OCI-LY3 (cell line): ENCODE results near the gene IDH3G.
A peak's percentile ranks its signal among the peaks of the same experiment; 100 is the strongest.

Experiments used
- H2AFZ ChIP-seq: fragments of 200-600, 300-600 bp; shearing (Covaris generic); 2 replicates; pipeline ENCODE4 v1.6.0; 2014; ENCODE audit warnings: antibody characterized with exemption, low read depth, low read length
- H3K27ac ChIP-seq: fragments of 200-600, 300-600 bp; sonication (generic); 2 replicates; pipeline ENCODE4 v1.5.1; 2014; ENCODE audit warnings: mild to moderate bottlenecking, low read length, moderate library complexity, mixed read lengths
- H3K27me3 ChIP-seq: fragments of 200-600, 300-600 bp; sonication (generic); 2 replicates; pipeline ENCODE4 v1.6.1; 2014; ENCODE audit warnings: low read depth, low read length, mixed read lengths
- H3K36me3 ChIP-seq: fragments of 200-600, 300-600 bp; sonication (generic); replicated peaks from 2 replicates; pipeline ENCODE3; 2014; ENCODE audit warnings: low read depth, low read length, mixed read lengths
- H3K4me1 ChIP-seq: fragments of 300-600, 200-600 bp; sonication (generic); 2 replicates; pipeline ENCODE4 v1.6.1; 2014; ENCODE audit warnings: low read length, mixed read lengths
- H3K4me2 ChIP-seq: fragments of 200-600, 300-600 bp; sonication (generic); 2 replicates; pipeline ENCODE4 v1.6.1; 2014; ENCODE audit warnings: low read length, mixed read lengths
- H3K4me3 ChIP-seq: fragments of 300-600, 200-600 bp; sonication (generic); 2 replicates; pipeline ENCODE4 v1.5.1; 2014; ENCODE audit warnings: antibody characterized with exemption, mild to moderate bottlenecking, low read length, moderate library complexity
- H3K79me2 ChIP-seq: fragments of 300-600, 200-600 bp; shearing (Covaris generic); 2 replicates; pipeline ENCODE4 v1.6.1; 2014; ENCODE audit warnings: mild to moderate bottlenecking, low read length, mixed read lengths
- H3K9ac ChIP-seq: fragments of 300-600, 200-600 bp; shearing (Covaris generic); 2 replicates; pipeline ENCODE4 v1.6.0; 2014; ENCODE audit warnings: mild to moderate bottlenecking, low read length, moderate library complexity
- H3K9me3 ChIP-seq: fragments of 200-600, 300-600 bp; shearing (Covaris generic); 2 replicates; pipeline ENCODE4 v1.6.1; 2014; ENCODE audit warnings: low read length, mixed read lengths; ENCODE audit not compliant: insufficient read depth
- H4K20me1 ChIP-seq: fragments of 200-600, 300-600 bp; sonication (generic); 2 replicates; pipeline ENCODE4 v1.6.1; 2016; ENCODE audit warnings: low read length, mixed read lengths; ENCODE audit not compliant: insufficient read depth
- EZH2phosphoT487 ChIP-seq: fragments of 200-600 bp; shearing (Covaris generic); IDR thresholded peaks from 2 replicates; pipeline ENCODE4 v1.6.1; 2018; ENCODE audit warnings: antibody characterized with exemption, mixed run types, low read depth
- TF ChIP-seq, protein P1 (sequence below): fragments of 200-600, 300-600 bp; sonication (generic); IDR thresholded peaks from 2 replicates; pipeline ENCODE4 v1.5.1; 2014; ENCODE audit warnings: antibody characterized with exemption, low read length, low read depth

The IDH3G gene

DNA sequence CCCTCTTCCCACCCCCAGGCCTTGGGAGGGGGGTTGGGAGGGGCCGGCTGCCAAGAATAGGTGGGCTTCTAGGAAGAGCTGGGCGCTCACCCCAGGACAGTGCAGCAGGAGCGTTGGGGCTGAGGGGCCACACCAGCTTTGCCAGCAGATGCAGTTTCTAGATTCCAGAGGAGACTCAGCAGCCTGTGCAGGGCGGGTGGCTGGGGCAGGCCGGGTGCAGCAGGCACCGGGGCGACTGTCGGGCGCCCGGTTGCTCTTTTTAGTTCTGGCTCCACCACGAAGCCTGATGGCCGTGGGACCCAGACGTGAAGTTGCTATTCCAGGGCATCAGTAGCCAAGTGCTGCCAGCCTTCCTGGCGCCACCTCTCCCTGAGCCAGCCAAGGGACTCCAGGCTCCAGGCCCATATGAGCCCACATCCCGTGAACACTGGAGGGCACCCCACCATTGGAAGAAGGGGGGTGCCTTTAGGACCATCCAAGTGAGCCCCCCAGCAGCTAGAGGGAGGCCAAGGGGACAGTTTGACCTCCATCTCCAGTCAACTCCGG, 6.1 kb upstream of the IDH3G start:
- peaks cover 10% of the 10 kb centered on the region for H3K4me1 ChIP-seq
- no peak overlapping the region for H3K9ac ChIP-seq
- H2AFZ ChIP-seq = no peak overlapping the region
- no peak overlapping the region for H3K27ac ChIP-seq
- no peaks in the 10 kb centered on the region for H3K27me3 ChIP-seq
- H4K20me1 ChIP-seq = peaks cover 5% of the 10 kb centered on the region; the same call in 1 of the 2 replicates
- no peak overlapping the region for H3K4me2 ChIP-seq
- H3K36me3 ChIP-seq = peaks cover 27% of the 10 kb centered on the region
- TF ChIP-seq, protein P1, sequence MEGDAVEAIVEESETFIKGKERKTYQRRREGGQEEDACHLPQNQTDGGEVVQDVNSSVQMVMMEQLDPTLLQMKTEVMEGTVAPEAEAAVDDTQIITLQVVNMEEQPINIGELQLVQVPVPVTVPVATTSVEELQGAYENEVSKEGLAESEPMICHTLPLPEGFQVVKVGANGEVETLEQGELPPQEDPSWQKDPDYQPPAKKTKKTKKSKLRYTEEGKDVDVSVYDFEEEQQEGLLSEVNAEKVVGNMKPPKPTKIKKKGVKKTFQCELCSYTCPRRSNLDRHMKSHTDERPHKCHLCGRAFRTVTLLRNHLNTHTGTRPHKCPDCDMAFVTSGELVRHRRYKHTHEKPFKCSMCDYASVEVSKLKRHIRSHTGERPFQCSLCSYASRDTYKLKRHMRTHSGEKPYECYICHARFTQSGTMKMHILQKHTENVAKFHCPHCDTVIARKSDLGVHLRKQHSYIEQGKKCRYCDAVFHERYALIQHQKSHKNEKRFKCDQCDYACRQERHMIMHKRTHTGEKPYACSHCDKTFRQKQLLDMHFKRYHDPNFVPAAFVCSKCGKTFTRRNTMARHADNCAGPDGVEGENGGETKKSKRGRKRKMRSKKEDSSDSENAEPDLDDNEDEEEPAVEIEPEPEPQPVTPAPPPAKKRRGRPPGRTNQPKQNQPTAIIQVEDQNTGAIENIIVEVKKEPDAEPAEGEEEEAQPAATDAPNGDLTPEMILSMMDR = no peak
- no peaks in the 10 kb centered on the region for H3K9me3 ChIP-seq
- no peak overlapping the region for H3K4me3 ChIP-seq
- H3K79me2 ChIP-seq = peaks cover 20% of the 10 kb centered on the region

DNA sequence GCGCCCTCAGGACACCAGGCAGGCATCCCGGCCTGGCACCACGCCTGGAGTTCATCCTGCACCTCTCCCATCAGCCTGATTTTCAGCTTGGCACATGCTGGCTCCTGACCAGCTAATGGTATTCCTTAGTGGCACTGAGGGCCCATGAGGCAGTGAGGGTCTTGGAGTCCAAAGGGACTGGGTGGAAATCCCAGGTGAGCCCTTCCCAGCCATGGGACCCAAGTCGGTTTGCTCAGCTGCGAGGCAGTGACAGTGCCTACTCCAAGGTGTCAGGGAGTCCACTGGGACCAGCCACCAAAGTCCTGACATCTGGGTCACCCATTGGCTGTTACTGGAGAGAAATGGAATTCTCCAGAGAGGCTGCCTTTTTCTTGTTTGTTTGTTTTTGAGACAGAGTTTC, 5.2 kb upstream of the IDH3G start:
- Histone ChIP-seq H4K20me1 (peaks cover 5% of the 10 kb centered on the region; the same call in 1 of the 2 replicates), H3K79me2 (peaks cover 28% of the 10 kb centered on the region), H3K4me3 (no peak overlapping the region), H3K27ac (no peak overlapping the region), H3K4me2 (no peak overlapping the region), H3K9ac (no peak overlapping the region), H3K36me3 (peaks cover 27% of the 10 kb centered on the region), H3K4me1 (peaks cover 10% of the 10 kb centered on the region), H3K27me3 (no peaks in the 10 kb centered on the region), H3K9me3 (no peaks in the 10 kb centered on the region), H2AFZ (no peak overlapping the region)
- TF ChIP-seq EZH2phosphoT487 = no peak
- TF ChIP-seq, protein P1 = no peak

DNA sequence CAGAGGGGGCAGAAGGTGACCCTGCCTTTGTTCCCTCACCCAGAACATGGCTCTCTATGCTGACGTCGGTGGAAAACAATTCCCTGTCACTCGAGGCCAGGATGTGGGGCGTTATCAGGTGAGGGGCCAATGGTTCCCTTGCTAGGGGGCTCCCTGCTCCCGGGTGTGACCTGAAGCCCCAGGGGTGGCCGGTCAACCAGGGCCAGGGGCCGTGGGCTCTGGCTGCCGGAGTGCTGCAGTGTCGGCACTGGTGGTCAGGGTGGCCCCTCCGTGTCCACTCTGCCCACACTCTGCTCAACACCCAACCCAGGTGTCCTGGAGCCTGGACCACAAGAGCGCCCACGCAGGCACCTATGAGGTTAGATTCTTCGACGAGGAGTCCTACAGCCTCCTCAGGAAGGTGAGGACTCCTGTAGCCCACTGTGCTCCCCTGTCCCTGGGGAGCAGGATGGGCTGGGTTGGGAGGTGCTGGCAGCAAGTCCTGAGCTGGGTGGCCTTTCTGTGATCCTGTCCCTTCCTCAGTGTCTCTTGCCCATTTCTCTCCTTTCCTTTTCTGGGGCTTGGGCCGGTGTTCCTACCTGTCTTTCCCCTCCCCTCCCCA, 3.3 kb upstream of the IDH3G start:
- Histone ChIP-seq H3K36me3 (peaks cover 27% of the 10 kb centered on the region), H3K27me3 (no peaks in the 10 kb centered on the region), H3K4me1 (peaks cover 18% of the 10 kb centered on the region), H3K79me2 (peaks cover 42% of the 10 kb centered on the region), H3K9ac (no peak overlapping the region), H2AFZ (no peak overlapping the region), H3K9me3 (no peaks in the 10 kb centered on the region), H3K27ac (no peak overlapping the region), H4K20me1 (peaks cover 5% of the 10 kb centered on the region; the same call in 1 of the 2 replicates), H3K4me2 (no peak overlapping the region), H3K4me3 (no peak overlapping the region)
- TF ChIP-seq, protein P1 = no peak
- no peak for TF ChIP-seq EZH2phosphoT487

DNA sequence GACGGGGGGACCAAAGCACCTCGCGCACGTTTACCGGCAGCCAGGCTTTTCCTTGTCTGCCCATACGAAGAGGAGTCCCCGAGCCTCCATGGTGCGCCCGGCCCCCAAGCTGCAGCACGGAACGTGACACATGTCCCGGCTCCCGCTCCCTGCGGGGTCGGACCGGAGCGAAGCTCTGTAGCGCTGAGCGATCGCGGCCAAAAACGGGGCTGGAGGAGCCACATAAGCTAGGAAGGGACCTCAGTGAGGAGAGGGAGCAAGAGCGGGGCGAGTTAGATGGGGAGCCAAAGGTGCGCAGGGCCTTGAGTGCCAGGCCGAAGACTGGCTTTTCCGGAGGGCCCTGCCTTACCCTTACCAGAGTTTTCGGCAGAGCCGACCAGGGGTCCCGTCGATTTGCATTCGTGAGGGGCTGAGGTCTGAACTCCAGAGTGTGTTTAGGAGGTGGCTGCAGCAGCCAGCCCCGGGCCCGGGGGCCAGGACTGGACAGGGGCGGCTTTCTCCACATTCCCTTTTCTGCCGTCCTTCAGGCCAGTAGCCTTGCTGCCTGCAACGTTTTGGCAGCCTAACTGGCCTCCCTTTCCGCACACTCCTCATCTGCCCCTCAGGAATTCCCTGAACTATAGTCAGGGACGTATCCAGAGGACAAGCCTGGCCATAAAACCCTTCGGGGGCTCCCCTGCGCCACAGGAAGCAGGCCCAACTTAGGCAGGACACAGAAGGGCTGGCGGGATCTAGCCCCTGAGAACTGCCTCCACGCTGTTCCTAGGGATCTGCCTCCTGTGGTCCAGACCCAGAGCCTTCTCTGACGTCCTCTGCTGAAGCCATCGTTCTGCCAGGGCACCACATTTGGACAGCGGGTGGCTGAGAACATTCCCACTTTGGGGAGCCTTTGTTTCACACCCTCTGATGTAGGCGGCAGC, 982 bp upstream of the IDH3G start:
- peak overlapping the region; percentile 63 for H3K27ac ChIP-seq
- peaks cover 5% of the 10 kb centered on the region; the same call in 1 of the 2 replicates for H4K20me1 ChIP-seq
- H3K4me2 ChIP-seq = peak overlapping the region; percentile 95
- H3K4me3 ChIP-seq = peak overlapping the region; percentile 96
- H3K4me1 ChIP-seq = peaks cover 18% of the 10 kb centered on the region
- H3K79me2 ChIP-seq = peaks cover 56% of the 10 kb centered on the region
- no peaks in the 10 kb centered on the region for H3K27me3 ChIP-seq
- no peak overlapping the region for H2AFZ ChIP-seq
- peaks cover 27% of the 10 kb centered on the region for H3K36me3 ChIP-seq
- no peaks in the 10 kb centered on the region for H3K9me3 ChIP-seq
- peak overlapping the region; percentile 99 for H3K9ac ChIP-seq
- TF ChIP-seq, protein P1 = no peak
- TF ChIP-seq EZH2phosphoT487 = no peak
